ENCODE measurements around the gene CYB5RL.
"Not testable (repeated sequence)": the region's sequence is repeated elsewhere in the genome, so short reads cannot be mapped to it uniquely, and the experiment has no call there.

CYB5RL gene

GRCh38 chr1:54180701-54181360 is 19.0 kb downstream of the CYB5RL start:
- DNase-seq = no peak

- no peak for DNase-seq
Measured at GRCh38 chr1:54178296-54179070, 21.3 kb downstream of the CYB5RL start.

DNA sequence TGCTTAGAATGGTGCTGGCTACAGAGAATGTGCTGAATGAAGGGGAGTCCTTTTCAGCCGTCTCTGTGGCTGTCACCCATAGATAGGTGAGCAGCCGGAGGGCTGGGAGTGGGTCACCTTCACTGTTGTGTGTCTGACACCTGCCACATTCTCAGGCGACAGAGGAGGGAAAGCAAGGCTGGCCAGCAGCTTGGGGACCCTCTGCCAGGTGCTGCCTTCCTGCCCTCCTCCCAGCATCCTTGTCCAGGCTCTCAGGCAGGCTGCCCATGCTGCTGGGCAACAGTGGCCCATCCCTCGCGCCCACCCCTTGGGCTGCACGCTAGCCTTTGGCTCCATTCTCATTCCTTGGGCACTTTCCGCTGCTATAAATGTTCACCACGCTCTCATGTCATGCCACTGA is 22.1 kb downstream of the CYB5RL start:
- no peak for DNase-seq

GRCh38 chr1:54176621-54177327 is 23.1 kb downstream of the CYB5RL start:
- no peak for DNase-seq

- DNase-seq = no peak
Measured at GRCh38 chr1:54174106-54174505, 25.7 kb downstream of the CYB5RL start.

DNA sequence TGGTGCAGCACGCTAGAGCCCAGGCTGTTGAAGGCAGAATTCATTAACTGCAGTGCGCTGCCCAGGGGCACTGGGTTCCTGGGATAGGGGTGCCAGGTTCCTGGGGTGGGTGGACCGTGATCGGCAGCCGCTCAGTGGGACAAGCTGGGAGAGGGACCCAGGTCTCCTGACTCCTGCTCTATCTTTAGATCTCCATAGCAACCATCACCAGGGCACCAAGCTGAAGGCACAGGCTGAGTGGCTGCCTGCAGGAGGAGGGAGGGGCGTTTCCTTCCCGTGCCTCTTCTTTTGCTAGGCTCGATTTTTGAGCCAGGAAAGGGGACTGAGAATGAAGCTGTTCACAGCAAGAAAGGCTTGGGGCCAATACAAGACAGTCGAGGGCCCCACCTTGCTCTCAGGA is 26.1 kb downstream of the CYB5RL start:
- peak; percentile 18 to 23 for DNase-seq

DNA sequence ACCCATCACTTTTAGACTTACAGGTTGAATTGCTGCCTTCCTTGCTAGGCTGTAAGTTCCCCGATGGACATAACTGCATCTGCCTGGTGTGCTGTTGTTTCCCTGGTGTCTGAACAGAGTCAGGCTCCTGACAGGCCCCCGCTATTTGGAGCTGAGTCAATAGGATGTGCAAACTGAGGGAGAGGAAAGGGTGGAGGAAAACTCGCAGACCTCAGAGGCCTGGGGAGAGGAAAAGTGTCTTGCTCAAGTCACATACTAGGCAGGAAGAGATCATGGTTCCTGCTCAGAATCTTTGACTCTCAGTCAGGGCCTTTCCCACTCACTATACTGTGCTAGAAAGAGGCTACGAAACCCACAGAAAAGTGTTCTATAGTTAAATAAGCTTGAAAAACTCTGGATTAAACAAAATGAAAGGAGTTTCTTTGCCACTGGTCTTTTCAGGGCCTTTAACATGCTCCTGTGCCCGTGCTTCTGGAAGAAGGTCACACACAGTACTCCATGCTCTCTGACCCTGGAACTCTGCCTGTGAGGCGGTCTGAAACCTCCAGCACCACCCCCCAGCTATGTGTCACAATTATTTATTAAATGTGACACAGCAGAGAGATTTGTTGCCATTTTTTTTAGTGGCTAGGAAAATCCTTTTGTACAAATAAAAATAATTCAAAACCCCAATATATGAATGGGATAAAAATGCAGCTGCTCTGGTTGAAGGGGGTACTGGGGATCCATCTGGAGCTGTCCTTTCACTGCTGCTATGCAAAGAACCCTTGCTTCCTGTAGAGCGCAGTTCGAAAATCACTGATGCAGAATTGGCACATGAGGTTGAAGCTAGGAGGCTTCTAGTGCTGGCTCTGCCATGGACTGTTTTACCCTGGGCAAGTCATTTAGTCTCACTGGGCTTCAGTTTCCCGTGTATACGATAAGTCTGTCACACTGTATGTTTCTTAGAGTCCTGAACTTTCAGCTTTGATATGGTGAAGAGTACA is 26.9 kb downstream of the CYB5RL start:
- no peak for DNase-seq

DNA sequence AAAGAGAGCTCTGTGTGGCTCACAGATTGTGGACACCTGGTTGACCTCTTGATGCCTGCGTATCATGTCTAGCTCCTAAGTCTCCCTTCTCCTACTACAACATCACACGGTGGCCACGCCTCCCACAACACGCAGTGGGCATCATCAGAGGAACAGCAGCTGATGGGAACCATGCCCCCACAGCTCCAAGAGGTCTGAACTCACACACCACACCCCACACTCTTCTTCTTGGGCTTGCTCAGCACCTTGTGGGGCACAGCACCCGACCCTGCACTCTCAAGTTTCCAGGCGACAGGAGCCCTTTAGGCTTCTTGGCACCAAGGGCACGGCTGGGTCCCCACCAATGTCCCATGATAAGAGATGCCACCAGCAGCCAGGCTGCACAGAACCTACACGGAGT is 28.2 kb downstream of the CYB5RL start:
- DNase-seq = no peak

DNA sequence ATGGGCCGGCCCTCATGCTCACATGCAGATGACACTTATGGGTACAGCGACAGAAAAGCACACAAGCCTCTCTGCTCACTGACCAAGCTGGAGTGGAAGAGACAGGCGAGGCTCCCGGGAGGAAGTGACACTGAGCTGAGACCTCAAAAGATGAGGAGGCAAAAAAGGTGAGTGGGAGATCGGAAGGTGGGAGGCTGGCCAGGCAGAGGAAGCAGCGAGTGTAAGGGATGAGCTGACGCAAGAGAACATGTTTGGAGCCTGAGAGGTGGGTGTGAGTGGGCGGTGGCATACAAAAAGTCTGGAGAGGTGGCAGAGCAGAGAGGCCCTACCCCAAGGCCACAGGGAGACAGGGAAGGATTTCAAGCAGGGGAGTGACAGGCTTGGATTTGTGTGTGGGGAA is 28.8 kb downstream of the CYB5RL start:
- no peak for DNase-seq

DNA sequence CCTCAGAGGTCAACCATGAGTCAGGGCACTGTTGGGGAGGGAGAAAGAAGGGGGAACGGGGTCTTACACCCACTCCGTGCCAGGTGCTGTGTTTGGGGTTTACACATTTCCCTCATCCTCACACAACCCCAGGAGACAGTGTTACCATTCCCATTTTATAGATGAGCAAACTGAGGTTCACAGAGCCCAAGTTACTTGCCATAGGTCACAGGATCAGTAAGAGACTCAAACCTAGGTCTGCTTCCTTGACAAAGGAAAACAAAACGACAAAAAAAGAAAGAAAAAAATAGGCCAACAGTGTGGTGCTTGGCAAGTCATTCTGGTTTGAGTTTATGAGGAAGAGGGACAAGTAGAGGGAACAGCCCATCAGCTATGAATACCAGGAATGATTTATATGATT is 30.8 kb downstream of the CYB5RL start:
- no peak for DNase-seq

- no peak for DNase-seq
Measured at GRCh38 chr1:54168206-54168965, 31.4 kb downstream of the CYB5RL start.

GRCh38 chr1:54167422-54168139 is 32.2 kb downstream of the CYB5RL start:
- no peak for DNase-seq

GRCh38 chr1:54166357-54166756 is 33.5 kb downstream of the CYB5RL start:
- not testable (repeated sequence) for DNase-seq

- DNase-seq = no peak
Measured at GRCh38 chr1:54165146-54165545, 34.7 kb downstream of the CYB5RL start.

DNA sequence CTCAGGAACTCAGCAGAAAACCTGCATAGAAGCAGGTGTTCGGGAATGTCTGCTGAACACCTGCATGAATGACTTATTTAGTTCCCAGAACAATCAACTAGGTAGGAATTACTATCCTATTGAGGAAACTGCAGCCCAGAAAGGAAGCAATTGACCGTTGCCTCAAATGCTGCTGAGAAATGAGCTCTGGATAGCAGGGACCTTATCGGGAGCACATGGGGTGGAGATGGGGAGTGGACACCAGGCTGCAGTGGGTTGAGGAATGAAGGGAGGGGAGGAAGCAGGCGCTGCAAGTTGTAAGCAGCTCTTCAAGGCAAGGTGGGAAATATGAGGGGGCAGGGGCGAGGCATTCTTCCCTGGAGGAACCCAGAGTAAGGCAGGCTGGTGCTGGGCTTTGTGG is 36.3 kb downstream of the CYB5RL start:
- DNase-seq = no peak

GRCh38 chr1:54163051-54163450 is 36.8 kb downstream of the CYB5RL start:
- DNase-seq = no peak

- no peak for DNase-seq
Measured at GRCh38 chr1:54161495-54162168, 38.2 kb downstream of the CYB5RL start.

- no peak for DNase-seq
Measured at GRCh38 chr1:54160351-54160750, 39.5 kb downstream of the CYB5RL start.

- no peak for DNase-seq
Measured at GRCh38 chr1:54159733-54160316, 40.0 kb downstream of the CYB5RL start.

DNA sequence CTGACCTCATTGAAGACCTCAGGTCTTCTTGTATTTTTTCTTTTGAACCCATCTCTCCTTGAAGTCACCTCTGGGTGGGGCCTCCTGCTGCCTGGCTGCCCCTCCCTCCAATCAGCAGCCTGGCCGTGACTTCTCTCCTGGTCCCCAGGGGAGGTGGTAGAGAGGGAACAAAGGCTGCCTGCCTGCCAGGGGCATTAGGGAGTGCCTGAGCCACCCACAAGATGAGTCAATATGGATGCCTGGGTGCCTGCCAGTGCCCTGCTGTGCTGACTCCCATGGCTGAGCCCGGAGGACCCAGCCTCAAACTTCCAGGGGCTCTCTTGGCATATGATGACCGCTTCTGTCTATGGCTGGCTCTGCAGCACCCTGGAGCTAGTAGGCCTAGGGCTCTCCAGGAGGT is 41.8 kb downstream of the CYB5RL start:
- DNase-seq = no peak

All from hippocampal formation (tissue), 2 donors.